Left kidney (tissue), 2 donors: Measurements from ENCODE around the gene HES4. TPM values are rescaled to one million over a fixed set of nuclear protein-coding genes. Genes with fewer than 3 reads are reported as not detected.
"Not testable (repeated sequence)": the region's sequence is repeated elsewhere in the genome, so short reads cannot be mapped to it uniquely, and the experiment has no call there.

Source experiments
- DNase-seq: peaks from one replicate; pipeline ENCODE4 v3.0.0-alpha.2; 2013
- polyA plus RNA-seq: library from polyadenylated mRNA; unstranded; fragments of 120-200 nt; gene quantifications from one replicate; pipeline ENCODE4 v1.2.1, GENCODE V29; 2013; ENCODE audit not compliant: insufficient read length

The HES4 gene
- polyA plus RNA-seq, 1 donor: 13.8 TPM

GRCh38 chr1:1037366-1038327 lies 37.8 kb upstream of the HES4 start:
- DNase-seq: no peak

GRCh38 chr1:1035291-1035943 lies 35.5 kb upstream of the HES4 start:
- no peak for DNase-seq

- no peak for DNase-seq
Measured at GRCh38 chr1:1034439-1034781, 34.5 kb upstream of the HES4 start.

GRCh38 chr1:1033731-1034438 lies 34.0 kb upstream of the HES4 start:
- no peak for DNase-seq

GRCh38 chr1:1033009-1033587 lies 33.2 kb upstream of the HES4 start:
- peak; percentile 89 for DNase-seq

GRCh38 chr1:1032424-1032823 lies 32.5 kb upstream of the HES4 start:
- DNase-seq: no peak

GRCh38 chr1:1031659-1032235 lies 31.9 kb upstream of the HES4 start:
- DNase-seq: no peak

GRCh38 chr1:1030867-1031658 lies 31.2 kb upstream of the HES4 start:
- DNase-seq: not testable (repeated sequence)

- DNase-seq: no peak
Measured at GRCh38 chr1:1027791-1028190, 27.9 kb upstream of the HES4 start.

- DNase-seq: no peak
Measured at GRCh38 chr1:1026599-1027413, 26.9 kb upstream of the HES4 start.

GRCh38 chr1:1025730-1026129 lies 25.8 kb upstream of the HES4 start:
- no peak for DNase-seq

- DNase-seq: peak; percentile 76
Measured at GRCh38 chr1:1024771-1025699, 25.1 kb upstream of the HES4 start.

GRCh38 chr1:1024149-1024770 lies 24.4 kb upstream of the HES4 start:
- DNase-seq: no peak

GRCh38 chr1:1023700-1024099 lies 23.8 kb upstream of the HES4 start:
- DNase-seq: no peak

GRCh38 chr1:1022302-1023009 lies 22.6 kb upstream of the HES4 start:
- no peak for DNase-seq

GRCh38 chr1:1021920-1022259 lies 22.0 kb upstream of the HES4 start:
- DNase-seq: no peak

GRCh38 chr1:1021010-1021919 lies 21.4 kb upstream of the HES4 start:
- no peak for DNase-seq
